CD4-positive, alpha-beta T cell treated with Interleukin-17A for 1 hour (primary cell): ENCODE measurements around the gene MTNR1A.
A peak's percentile ranks its signal among the peaks of the same experiment; 100 is the strongest.

ENCODE experiments used
- DNase-seq: peaks from one replicate; pipeline ENCODE4 v3.0.0-alpha.2; 2020

The MTNR1A gene

DNA sequence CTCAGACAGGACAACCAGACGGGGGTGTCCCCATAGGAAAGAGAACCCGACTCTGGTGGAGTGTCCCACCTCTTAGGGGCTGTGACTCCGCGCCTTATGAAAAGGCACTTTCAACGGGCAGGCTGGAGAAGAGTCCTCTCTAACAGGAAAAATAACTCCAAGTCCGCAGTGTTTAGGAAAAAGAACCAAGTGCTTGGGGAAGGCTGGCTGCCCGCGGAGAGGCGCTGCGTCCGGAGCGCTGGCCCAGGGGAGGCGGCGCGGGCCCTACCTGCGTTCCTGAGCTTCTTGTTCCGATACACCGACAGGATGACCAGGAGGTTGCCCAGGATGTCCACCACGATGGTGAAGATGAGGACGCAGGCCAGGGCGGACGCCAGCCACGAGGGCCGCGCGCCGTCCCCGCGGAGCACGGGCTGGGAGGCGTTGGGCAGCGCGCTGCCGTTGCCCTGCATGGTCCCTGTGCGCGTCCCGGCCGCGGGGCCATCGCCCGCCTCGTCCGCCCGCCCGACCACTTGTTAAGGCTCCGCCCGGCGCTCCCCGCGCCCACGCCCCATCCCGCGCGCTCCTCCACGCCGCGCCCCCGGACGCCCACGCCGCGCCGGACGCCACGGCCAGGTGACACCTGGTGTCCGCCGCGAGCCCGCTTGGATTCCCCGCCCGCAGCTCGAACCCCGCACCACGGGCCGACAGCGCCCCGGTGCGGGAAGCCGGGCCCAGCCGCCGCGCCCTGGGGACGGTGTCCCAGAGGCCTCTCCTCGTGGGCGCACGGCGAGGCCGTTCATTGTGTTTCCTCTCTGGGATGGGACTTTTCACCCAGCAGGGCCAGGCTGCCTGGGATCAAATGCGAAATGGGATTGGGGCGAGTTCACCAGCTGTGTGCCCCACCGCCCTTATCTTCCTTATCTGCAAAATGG is at the start of gene MTNR1A:
Gene MTNR1A (minus strand): TSS at position 654 of the 914 bp plus-strand sequence. CDS start 202 bp downstream, at position 452.
- DNase-seq = no peak

DNA sequence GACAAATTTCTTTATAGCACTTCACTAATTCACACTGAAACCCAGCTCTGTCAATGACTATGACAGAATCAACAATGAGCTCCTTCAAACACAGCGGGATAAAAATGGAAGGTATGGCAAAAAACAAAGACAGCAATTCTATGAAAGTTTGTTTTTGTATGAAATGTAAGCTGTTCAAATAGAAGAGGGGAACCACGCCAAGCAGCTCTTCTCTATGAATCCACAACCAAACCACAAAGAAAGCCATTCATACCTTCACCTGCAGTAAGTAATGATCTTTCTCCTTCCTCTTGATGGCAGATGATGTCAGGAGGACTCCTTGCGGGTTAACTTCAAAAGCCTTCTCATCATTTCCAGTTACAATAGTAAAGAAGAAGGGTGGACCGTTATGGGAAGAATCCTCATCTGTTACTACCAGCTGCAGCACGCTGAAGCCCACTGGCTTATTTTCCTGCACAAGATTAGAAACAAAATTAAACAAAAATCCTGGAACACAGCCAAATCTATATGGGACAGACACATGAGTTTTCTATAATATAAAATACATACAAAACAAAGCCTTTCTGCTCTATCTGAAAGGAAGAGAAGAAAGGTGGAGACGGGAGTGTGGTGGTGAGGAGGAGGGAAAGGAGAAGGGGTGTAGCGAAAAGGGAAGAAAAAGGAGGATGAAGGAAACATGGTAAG is 48.9 kb upstream of the MTNR1A start:
- no peak for DNase-seq

DNA sequence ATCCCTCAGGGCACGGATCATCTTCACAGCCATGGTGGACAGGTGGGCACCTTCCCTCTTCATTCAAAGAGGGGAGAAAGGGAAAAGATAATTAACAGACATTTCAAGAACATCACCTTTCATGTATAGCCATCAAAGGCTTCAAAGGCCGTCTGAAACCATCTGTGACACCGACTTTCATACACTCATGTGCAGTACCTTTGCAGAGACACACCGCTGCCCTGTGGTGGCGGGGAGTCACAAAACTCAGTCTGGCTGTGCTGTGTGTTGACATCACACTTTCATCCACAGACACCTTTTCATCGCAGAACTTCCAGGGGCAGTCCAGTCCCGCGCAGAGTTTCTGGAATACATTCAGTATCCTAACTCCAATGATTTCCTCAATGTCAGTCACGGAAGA is 47.6 kb upstream of the MTNR1A start:
- DNase-seq = no peak

DNA sequence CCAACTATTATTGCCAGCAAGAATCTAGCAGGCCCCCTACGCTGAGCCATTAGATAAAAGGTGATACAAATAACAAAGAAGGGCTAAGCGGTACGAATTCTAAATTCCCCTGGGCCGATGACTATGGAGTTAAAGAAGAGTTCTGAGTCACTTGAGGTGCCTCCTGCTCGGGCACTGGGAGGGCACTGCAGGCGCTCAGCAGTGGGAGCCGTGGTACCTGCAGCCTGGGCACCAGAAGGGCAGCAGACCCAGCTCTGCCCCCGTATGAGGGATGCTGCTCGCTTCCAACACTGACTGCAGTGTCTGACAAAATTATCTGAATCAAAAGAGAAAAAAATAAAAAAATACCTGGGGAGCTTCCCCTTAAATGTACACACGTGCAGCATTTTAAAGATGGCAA is 44.1 kb upstream of the MTNR1A start:
- no peak for DNase-seq

DNA sequence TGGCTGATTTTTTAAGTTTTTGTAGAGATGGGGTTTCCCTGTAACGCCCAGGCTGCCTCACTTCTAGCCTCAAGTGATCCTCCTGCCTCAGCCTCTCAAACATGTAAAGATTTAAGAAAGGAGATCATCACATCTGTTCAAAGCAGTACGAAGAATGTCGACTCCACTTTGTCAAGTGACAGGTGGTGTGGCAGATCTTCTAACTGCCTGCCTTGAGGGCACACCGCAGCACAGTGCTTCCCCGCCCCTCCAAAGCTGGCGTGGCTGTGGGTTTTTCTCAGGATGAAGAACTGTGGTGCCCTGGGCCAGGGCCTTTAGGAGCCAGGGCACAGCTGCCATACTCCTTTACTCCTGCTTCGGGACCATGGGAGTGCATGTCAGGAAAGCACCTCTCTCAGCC is 43.3 kb upstream of the MTNR1A start:
- DNase-seq = no peak

DNA sequence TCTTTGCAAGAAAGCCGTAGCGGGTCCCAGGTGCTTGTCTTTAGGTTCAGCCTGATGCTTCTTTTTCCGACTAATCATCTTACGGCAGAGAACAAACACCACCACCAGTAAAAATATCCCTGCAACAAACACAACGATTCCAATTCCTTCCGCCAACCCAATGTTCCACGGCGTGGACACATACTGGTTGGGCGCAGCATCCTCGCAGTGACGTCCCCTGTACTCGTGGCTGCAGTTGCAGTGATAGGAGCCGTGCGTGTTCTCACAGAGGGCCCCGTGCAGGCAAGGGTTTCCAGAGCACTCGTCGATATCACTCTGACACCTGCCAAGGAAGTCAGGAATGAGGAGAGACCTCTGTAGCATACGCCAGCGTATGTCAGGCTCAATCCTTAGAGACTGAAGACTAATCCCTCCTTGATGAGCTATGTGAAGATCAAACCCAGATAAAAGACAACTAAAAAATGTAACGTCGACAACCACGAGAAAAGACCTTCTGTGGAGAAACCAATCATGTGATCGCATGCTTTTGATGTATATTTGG is 41.6 kb upstream of the MTNR1A start:
- no peak for DNase-seq

DNA sequence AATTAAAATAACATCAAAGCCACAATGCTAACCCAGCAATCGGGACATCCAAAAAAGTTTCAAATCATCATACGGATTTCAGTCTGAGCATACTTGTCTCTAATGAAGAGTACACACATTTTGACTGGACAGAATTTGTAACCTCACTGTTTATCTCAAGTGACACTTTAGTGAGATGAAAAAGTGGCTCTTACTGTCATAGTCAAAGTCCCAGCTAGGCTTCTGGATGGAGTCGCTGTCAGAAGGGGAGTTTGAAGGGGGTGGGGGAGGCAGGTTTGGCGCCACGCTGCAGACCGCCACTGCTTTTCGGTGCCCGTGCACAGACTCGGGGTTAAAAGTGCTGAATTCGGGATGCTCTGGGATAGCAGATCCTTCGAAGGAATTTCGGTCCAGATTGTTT is 41.0 kb upstream of the MTNR1A start:
- no peak for DNase-seq

DNA sequence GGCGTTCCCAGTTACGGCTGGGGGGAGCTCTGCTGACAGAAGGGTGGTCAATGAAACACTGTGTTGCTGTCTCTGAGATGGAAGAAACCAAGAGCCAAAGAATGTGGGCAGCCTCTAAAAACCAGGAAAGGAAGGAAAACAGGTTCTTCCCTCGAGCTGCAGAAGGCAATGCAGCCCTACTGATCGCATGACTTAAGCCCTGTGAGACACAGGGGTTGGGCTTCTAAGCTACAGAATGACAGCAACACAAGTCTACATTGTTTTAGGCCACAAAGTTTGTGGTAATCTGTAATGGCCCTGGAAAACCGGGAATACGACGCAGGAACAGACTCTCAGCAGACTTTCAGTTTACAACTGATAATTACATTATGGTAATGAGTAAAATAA is 38.2 kb upstream of the MTNR1A start:
- no peak for DNase-seq

DNA sequence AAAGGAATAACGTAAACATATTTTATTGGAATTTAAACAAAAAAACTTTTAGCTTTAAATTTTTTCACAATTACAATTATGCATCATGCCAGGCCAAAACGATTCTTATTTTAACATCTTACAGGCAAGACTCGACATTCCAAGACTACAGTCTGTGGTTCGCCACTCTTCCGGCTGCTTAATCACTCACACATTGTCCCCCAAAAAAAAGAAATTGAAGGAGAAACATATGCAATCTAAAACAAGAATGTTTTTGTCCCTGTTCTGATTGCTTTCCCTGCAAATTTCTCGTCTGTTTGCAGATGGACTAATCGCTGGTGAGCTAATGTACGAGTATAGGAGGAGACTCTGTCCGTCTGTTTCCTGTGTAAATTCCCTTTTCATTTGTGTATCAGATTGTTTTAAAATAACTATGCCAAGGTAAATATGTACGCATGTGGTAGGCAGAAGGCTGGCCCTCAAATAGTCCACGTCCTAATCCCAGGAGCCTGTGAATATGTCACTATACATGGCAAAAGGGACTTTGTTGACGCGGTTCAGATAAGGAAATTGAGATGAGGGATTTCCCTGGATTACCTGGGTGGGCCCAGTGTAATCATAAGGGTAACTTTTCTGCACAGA is 37.7 kb upstream of the MTNR1A start:
- DNase-seq = no peak

DNA sequence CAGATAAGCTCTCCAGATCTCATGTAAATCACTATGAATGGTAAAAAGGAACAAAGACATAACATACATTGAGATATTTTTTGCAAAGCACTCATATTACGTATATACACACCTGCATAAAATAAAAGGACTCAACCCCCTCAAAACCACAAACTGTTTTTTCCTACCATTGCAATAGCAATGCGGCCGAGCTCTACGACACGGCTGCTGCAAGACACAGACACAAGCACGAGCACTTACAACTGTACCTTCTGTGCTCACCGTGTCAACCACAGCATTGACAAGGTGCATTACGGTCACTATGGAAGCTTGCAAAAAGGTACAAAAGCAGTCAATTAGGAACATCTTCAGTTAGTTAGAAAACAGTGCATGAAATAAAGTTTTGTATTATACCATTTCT is 37.1 kb upstream of the MTNR1A start:
- DNase-seq = no peak

DNA sequence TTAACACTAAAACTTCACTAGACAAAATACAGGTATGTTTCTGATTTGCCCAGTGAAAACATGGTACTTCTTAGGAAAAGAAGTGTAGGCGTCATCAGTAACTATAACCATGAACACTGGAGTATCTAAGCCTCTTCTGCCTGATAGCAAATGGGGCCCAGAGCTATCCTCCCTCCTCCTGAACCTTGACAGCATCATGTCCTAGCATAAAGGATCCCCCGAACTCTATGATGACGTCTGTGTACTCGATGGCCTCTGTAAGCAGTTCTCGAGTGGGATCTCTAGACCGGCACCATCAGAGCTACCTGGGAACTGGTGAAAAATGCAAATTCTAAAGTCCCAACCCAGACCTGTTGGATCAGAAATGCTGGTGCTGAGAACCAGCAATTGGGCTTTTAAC is 36.3 kb upstream of the MTNR1A start:
- no peak for DNase-seq

DNA sequence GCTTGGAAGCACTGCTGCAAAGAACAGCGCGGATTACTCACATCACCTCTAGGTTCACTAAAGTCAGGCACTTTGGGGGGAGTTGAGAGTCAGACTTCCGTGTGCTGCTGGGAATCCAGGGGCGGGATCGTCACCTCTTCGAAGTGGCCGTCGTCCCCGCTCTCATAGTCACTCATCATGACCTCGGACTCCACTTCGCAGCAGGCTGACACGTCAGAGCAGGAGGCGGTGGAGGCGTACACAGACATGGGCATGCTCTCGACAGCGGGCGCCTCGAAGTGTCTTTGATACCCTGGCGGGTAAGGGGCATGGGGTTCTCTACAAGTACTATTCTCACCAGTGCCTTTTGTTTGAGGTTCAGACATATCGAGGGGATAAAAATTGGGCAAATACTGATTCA is 33.1 kb upstream of the MTNR1A start:
- no peak for DNase-seq

DNA sequence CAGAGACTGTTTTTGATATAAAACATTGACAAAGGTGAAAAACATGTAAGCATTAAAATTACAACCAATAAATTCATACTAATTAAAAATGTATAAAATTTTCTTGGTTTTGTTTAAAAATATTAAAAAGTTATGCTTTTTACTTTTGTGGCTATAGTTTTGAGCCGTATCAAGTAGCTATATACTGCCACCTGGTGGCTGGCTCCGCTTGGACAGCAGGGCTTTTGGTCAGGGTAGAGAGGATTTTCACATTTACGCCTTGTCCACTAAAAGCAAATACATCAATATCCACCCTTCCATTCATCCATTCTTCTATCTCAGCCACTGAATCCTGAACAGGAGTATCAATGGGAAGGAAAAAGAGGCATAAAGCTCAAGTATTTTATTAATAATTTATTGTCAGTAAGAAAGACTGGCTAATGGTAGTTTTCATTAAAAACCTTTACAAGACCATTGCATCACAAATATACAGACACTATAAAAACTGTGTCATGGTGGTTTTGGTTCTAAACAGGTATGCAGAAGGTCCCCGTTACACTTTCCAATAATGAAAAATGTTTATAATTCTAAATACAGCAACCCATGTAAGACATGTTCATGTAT is 32.1 kb upstream of the MTNR1A start:
- peak; percentile 55 for DNase-seq

DNA sequence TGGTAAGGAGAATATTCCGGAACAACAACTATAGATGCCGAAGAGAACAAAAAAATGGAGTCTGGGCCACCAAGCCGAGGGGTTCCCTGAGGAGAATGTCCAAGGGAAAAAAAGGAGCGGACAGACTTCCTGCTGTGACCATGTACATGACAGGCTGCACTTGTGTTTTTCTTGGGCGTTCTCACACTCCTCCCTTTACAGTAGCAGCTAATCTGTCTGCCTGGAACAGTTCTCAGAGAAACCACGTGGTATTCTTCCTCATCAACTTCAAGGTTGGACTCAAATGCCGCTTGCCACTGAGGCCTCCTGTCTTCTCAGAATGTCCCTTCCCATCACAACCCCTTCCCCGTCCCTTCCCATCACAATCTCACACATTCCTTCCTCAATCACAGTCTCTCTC is 30.8 kb upstream of the MTNR1A start:
- DNase-seq = no peak

DNA sequence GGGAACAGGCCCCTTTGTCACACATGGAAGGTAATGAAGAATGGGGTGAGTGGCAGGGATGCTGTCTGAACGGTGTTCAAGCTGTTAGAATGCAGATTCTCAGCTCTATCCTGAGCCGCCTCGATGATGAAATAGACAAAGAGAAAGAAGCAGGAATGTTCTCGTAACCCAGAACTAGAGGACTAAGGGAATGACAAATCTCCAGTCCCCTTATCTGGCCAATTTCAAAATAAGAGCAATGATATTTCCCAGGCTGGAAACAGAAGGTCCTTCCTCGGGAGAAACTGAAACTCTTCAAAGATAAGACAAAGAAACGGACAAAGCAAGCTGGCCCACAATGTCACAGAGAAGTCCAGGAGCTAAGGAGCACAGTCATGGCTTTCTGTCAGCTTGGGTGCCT is 29.5 kb upstream of the MTNR1A start:
- DNase-seq = no peak

DNA sequence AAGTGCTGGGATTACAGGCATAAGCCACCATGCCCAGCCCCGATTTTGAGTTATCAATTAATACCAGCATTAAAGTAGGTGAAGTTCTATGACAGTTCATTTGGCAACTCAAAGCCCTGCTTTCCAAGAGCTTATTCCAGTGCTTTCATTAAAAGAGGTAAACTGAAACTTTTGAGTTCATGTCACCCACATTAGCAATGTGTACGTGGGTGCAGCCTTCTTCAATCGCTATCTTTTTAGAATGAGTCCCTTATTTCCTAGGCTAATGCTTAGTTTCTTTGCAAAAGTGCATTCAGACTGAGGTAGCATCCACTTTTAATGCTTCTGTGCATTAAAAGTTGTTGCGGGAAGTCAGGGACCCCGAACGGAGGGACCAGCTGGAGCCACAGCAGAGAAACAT is 26.1 kb upstream of the MTNR1A start:
- no peak for DNase-seq

DNA sequence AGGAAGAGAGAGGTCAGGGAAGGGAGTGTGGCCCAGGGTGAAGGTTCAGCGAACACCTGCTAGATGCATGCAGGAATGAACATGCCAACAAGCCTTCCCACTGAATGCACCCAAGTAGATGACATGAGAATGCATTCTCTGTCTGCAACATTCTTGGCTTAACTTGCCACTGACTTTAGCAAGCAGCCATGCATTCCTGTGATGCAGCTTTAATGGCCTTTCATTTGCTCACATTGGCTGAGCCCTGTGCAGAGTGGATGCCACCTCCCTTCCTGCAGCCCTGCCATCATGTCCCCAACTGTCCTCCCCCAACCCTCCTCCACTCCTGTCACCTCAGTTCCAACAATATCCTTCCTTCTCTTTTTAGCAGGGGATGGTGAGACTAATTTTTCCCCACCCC is 25.3 kb upstream of the MTNR1A start:
- DNase-seq = no peak

DNA sequence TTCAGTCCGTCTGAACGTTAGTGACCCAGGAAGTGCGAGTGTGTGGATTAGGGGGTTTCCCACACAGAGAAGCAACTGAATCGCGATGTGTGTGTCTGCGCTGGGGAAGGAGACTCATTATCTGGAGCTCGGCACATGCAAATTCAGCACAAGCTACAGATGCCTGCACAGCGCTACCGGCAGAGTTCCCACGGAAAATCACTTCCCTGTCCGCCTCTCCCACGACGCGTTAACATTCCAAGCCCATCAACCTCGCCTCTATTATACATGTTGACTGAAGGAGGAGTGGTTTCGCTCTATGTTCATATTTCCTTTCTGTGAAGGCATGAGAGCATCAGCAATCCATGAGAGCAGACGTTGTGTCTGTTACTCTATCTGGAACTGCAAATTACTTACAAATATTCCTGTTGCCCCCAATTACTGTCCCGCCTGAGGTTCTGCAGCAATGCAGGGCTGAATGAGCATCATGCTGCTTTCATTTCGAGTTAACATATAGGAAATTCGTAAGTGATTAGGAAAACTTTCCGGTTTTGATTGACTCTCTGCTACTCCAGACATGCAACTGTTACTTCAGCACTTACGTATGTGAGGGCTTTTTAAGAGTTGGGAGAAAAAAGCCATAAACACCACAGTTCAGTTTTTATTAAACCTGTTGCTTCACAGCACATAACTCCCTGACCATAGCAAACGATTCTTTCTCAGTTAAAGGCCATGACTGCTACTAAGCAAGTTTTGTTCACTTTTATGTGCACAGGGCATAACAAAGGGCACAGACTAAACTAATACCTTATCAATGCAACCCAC is 15.0 kb upstream of the MTNR1A start:
- no peak for DNase-seq

DNA sequence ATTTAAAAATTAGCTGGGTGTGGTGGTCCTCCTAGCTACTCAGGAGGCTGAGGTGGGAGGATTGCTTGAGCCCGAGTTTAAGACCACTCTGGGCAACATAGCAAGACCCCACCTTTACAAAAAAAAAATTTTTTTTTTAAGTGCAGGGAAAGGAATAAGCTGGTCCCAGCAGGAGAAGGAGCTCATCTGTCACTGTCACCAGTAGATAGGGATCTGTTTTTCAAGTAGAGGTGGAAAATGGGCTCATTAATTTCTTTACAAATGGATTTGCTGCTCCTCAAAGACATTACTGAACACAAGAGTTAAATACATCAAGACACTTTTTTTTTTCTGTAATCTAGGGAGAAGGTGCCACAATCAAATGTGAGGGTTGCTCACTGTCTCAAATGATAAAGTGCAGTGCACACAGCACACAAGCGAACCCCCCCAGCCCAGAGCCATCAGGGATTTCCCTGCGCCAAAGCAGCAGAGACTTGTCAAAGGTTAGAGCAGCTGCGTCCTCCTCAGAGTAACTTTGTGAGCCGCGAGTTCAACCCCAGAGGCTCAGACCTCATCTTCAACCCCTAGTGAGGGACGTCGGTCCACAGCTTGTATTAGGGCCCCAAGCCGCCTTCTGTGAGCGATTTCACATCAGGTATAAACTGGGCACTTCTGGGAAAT is 14.3 kb upstream of the MTNR1A start:
- DNase-seq = no peak

DNA sequence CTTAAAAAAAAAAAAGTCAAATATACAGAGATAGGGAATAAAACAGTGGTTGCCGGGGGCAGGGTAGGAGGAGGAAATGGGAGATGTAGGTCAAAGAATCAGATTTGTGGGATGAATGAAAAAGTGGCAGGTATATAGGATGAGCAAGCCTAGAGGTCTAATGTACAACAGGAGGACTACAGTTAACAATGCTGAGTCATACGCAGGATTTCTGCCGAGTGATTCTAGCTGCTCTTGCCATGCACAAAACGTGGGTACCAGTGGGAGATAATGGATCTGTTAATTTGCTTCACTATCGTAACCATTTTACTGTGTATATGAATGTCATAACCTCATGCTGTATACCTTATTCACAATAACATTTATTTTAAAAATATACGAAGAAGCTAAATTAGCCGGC is 10.7 kb upstream of the MTNR1A start:
- no peak for DNase-seq

DNA sequence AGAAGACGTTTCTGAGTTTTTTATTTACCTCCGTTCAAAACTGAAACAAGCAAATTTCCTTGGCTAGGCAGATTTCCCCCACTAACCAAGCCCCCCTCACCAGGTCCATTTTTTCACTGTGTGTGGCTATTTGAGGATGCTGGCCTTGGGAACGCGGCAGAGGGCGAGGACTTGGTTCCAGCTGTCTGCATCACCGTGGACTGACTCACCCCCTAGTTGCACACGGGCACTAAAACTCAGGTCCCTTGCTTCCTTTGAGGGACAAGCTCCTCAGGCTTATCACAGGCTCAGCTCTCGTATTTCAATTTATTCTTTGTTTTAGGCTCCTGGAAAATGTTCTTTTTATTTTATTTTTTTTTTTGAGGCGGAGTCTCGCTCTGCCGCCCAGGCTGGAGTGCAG is 8.4 kb upstream of the MTNR1A start:
- no peak for DNase-seq

DNA sequence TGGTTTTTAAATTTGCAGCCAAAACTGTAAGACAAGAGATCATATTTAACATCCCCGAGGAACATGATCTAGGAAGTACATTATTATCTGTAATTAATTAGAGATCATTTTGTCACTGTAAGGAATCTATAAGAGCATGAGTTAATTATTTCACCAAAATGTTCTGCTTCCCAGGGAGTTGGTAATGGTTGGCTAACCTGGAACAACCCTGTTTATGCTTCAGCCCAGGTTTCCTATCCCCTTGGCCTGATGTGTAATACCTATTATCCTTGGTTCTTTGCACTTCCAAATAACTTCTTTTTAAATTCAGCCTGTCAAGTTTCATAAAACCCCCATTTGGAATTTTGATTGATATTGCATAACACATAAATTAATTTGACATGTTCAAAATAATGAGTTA is 6.4 kb upstream of the MTNR1A start:
- DNase-seq = no peak
